HepG2 (cell line): Measurements from ENCODE around the gene PDPR. TPM values are rescaled to one million over a fixed set of nuclear protein-coding genes. Genes with fewer than 3 reads are reported as not detected.
"Not testable (repeated sequence)": the region's sequence is repeated elsewhere in the genome, so short reads cannot be mapped to it uniquely, and the experiment has no call there.

Source experiments
- ATAC-seq: fragments of 200-7000 bp; cut with Tn5 transposase; 3 replicates; pipeline ENCODE4 v1.9.1; 2020; ENCODE audit warnings: mild to moderate bottlenecking, moderate library complexity
- BruUV-seq: library from RNA; stranded (reverse); fragments of 400-500 nt; replicated peaks from 2 replicates; lab custom pipeline; 2021; lab: Mats Ljungman, UMichigan
- CTCF ChIA-PET: fragments of 300-600 bp; formaldehyde crosslinking; extraction: SDS; loops from one replicate; lab custom pipeline; 2021; ENCODE audit warnings: low total read pairs, inconsistent platforms, low intra/inter-chr PET ratio; lab: Yijun Ruan, JAX
- POLR2A ChIA-PET: fragments of 350-600 bp; sonication (Branson Sonifier 250); formaldehyde crosslinking; loops from one replicate; lab custom pipeline; 2020; ENCODE audit warnings: antibody characterized with exemption, inconsistent platforms; lab: Yijun Ruan, JAX
- DNase-seq: peaks from one replicate; pipeline ENCODE4 v3.0.0-alpha.2; 2015; ENCODE audit warnings: low spot score
- FAIRE-seq: peaks from 3 replicates; lab custom pipeline; 2011; peaks lifted over from hg19 to GRCh38; lab: Jason Lieb, UNC
- H2AFZ ChIP-seq: one replicate; pipeline ENCODE4 v1.6.1; 2011; ENCODE audit warnings: low read length, inconsistent platforms
- H3K27ac ChIP-seq: fragments of 300-600 bp; 3 replicates; pipeline ENCODE4 v1.8.0; 2011; ENCODE audit warnings: mixed run types, mild to moderate bottlenecking, mixed read lengths, low read length, inconsistent platforms; ENCODE audit not compliant: insufficient read depth; ENCODE audit errors: extremely low read length
- H3K27me3 ChIP-seq, 2 experiments: fragments of 200-600 bp in 1 of 2; 2 replicates in 1 of 2; 3 replicates in 1 of 2; pipeline versions ENCODE4 v1.6.0 to v1.8.0; 2011; ENCODE audit warnings: low read length in 2 of 2, mild to moderate bottlenecking in 2 of 2, moderate library complexity in 2 of 2, inconsistent platforms in 1 of 2; ENCODE audit not compliant: insufficient read depth in 2 of 2, control insufficient read depth in 1 of 2
- H3K36me3 ChIP-seq, 2 experiments: fragments of 200-600 bp in 1 of 2; replicated peaks in 1 of 2; 2 replicates in 1 of 2; 3 replicates in 1 of 2; pipeline versions ENCODE4 v1.5.1 to v1.8.0; 2011; ENCODE audit warnings: low read length in 2 of 2, inconsistent platforms in 1 of 2; ENCODE audit not compliant: insufficient read depth in 2 of 2, control insufficient read depth in 1 of 2
- H3K4me1 ChIP-seq: 2 replicates; pipeline ENCODE4 v1.5.1; 2012; ENCODE audit warnings: low read length, inconsistent platforms; ENCODE audit not compliant: insufficient read depth
- H3K4me2 ChIP-seq: 2 replicates; pipeline ENCODE4 v1.6.0; 2011; ENCODE audit warnings: low read depth, low read length, inconsistent platforms
- H3K4me3 ChIP-seq, 3 experiments: fragments of 200-600 bp in 1 of 3; sonication (generic), shearing (Covaris generic) in 1 of 3; replicated peaks in 1 of 3; 2 replicates each; pipeline ENCODE4 v1.5.1; 2011 to 2016; ENCODE audit warnings: low read length in 3 of 3, inconsistent platforms in 2 of 3, low read depth in 2 of 3, mild to moderate bottlenecking in 2 of 3, control low read depth in 1 of 3, mixed read lengths in 1 of 3; ENCODE audit not compliant: insufficient read depth in 1 of 3
- H3K79me2 ChIP-seq: one replicate; pipeline ENCODE4 v1.6.1; 2011; ENCODE audit warnings: low read length, inconsistent platforms; ENCODE audit not compliant: insufficient read depth
- H3K9ac ChIP-seq: 2 replicates; pipeline ENCODE4 v1.6.0; 2011; ENCODE audit warnings: mild to moderate bottlenecking, low read depth, low read length, inconsistent platforms; ENCODE audit not compliant: insufficient read depth
- H3K9me3 ChIP-seq: 2 replicates; pipeline ENCODE4 v1.5.1; 2012; ENCODE audit warnings: mild to moderate bottlenecking, low read length
- H4K20me1 ChIP-seq: 2 replicates; pipeline ENCODE4 v1.6.0; 2011; ENCODE audit warnings: inconsistent platforms, mild to moderate bottlenecking, low read length, moderate library complexity; ENCODE audit not compliant: insufficient read depth
- MAFF ChIP-seq: IDR thresholded peaks from 2 replicates; pipeline ENCODE4 v1.6.1; 2011; ENCODE audit warnings: low read depth, low read length, improper control_type of control experiment
- ZBTB33 ChIP-seq: sonication (generic); formaldehyde crosslinking; IDR thresholded peaks from 2 replicates; pipeline ENCODE4 v1.4.0; 2020; ENCODE audit warnings: missing genetic modification reagents
- WGBS: methylation state at CpG from one replicate; pipeline ENCODE4 v1.1.6; 2017; ENCODE audit warnings: low lambda C conversion rate; 5-methylcytosine and 5-hydroxymethylcytosine counted together
- in situ Hi-C: cut with HindIII; loops from 2 replicates; pipeline ENCODE4 v1.10.0; 2017; ENCODE audit warnings: low pct_unique_long_range_greater_than_20kb; ENCODE audit not compliant: extremely low pct_ligation_motif_present
- intact Hi-C: fragments of 100-400 bp; cut with micrococcal nuclease; formaldehyde crosslinking; loops from one replicate; pipeline ENCODE4 v1.10.0; 2022; ENCODE audit not compliant: unreplicated experiment
- polyA plus RNA-seq, 8 experiments: library from polyadenylated mRNA; depleted of rRNA in 3 of 8; stranded (reverse) in 7 of 8; unstranded in 1 of 8; fragments of >200 nt; fragmentation: Illumina TruSeq in 4 of 8; extraction: Trizol in 4 of 8; gene quantifications; 2 replicates each; pipeline versions ENCODE4 v1.2.1 to v1.2.3, GENCODE V29; 2011 to 2016; ENCODE audit warnings: low read depth in 4 of 8, missing spikeins in 1 of 8, mixed read lengths in 1 of 8; ENCODE audit not compliant: insufficient read depth in 1 of 8
- total RNA-seq, 5 experiments: library from RNA; depleted of rRNA; stranded (reverse); fragments of >200 nt; fragmentation: Illumina TruSeq; extraction: Trizol; gene quantifications; 2 replicates each; pipeline ENCODE4 v1.2.3, GENCODE V29; 2016; ENCODE audit warnings: low read depth in 1 of 5

Gene PDPR
- total and polyA plus RNA-seq, 2 of the 13 experiments (the other 11 are each of a cell fraction or from before 2014, with no cell fraction given): 19.5 to 29.9 TPM

- H3K4me2 ChIP-seq, in situ Hi-C loops, H2AFZ ChIP-seq, DNase-seq, FAIRE-seq, H4K20me1 ChIP-seq, CTCF ChIA-PET, H3K9ac ChIP-seq, BruUV-seq, H3K9me3 ChIP-seq, H3K4me3 ChIP-seq, ATAC-seq, H3K27me3 ChIP-seq, POLR2A ChIA-PET, H3K27ac ChIP-seq: not testable (repeated sequence)
- TF ChIP-seq MAFF (0 out of 2 replicates have a peak, but pooled peaks have one; percentile 13), ZBTB33 (CRISPR knock-in tag) (peak; percentile 73)
- intact Hi-C loops: loop anchor here (2.0 kb wide), 1 partner anchor 34 kb away; no protein-coding TSS in a partner anchor
- WGBS: no CpG with 5 or more reads among the region's 3 CpGs
- Histone ChIP-seq H3K36me3 (peaks cover 8 to 24% of the 10 kb centered on the region in 2 experiments), H3K79me2 (peaks cover 15% of the 10 kb centered on the region), H3K4me1 (peaks cover 24% of the 10 kb centered on the region)
These were observed 4.6 kb downstream of the PDPR start for GRCh38 chr16:70118776-70119175.

- H3K27ac ChIP-seq, H3K4me2 ChIP-seq, ATAC-seq, H3K4me3 ChIP-seq, H3K9me3 ChIP-seq, CTCF ChIA-PET, intact Hi-C loops, H2AFZ ChIP-seq, BruUV-seq, H3K9ac ChIP-seq, DNase-seq, H3K79me2 ChIP-seq, POLR2A ChIA-PET, in situ Hi-C loops, H4K20me1 ChIP-seq, H3K27me3 ChIP-seq, FAIRE-seq: not testable (repeated sequence)
- Histone ChIP-seq H3K4me1 (peaks cover 19% of the 10 kb centered on the region), H3K36me3 (peaks cover 9 to 30% of the 10 kb centered on the region in 2 experiments)
- 98% methylated on average over 8 of the region's 8 CpGs for WGBS
These were observed 6.3 kb downstream of the PDPR start for GRCh38 chr16:70120398-70120797.

- in situ Hi-C loops, ATAC-seq, H3K9ac ChIP-seq, POLR2A ChIA-PET, H3K4me1 ChIP-seq, H3K27me3 ChIP-seq, H3K4me3 ChIP-seq, BruUV-seq, DNase-seq, H4K20me1 ChIP-seq, H2AFZ ChIP-seq, H3K27ac ChIP-seq, intact Hi-C loops, FAIRE-seq, H3K4me2 ChIP-seq, H3K79me2 ChIP-seq, CTCF ChIA-PET, H3K9me3 ChIP-seq: not testable (repeated sequence)
- WGBS: 93% methylated on average over 14 of the region's 14 CpGs
- H3K36me3 ChIP-seq: peaks cover 12 to 33% of the 10 kb centered on the region in 2 experiments
These were observed 9.7 kb downstream of the PDPR start for GRCh38 chr16:70123822-70124221.

DNA sequence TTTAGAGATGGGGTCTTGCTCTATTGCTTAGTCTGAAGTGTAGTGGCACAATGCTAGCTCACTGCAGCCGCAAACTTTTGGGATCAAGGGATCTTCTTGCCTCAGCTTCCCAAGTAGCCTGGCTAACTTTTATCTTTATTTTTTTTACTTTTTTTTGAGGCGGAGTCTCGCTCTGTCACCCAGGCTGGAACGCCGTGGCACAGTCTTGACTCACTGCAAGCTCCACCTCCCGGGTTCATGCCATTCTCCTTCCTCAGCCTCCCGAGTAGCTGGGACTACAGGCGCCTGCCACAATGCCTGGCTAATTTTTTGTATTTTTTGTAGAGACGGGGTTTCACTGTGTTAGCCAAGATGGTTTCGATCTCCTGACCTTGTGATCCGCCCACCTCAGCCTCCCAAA is 12.1 kb downstream of the PDPR start:
- BruUV-seq, ATAC-seq, H3K4me1 ChIP-seq, FAIRE-seq, H3K9me3 ChIP-seq, intact Hi-C loops, H3K4me3 ChIP-seq, H3K9ac ChIP-seq, H3K27me3 ChIP-seq, DNase-seq, H2AFZ ChIP-seq, POLR2A ChIA-PET, H4K20me1 ChIP-seq, in situ Hi-C loops, CTCF ChIA-PET, H3K27ac ChIP-seq, H3K4me2 ChIP-seq, H3K79me2 ChIP-seq: not testable (repeated sequence)
- 94% methylated on average over 11 of the region's 11 CpGs for WGBS
- H3K36me3 ChIP-seq: peaks cover 16 to 44% of the 10 kb centered on the region in 2 experiments
